SK-N-SH treated with all-trans-retinoic acid at 6 μM for 48 hours (cell line): ENCODE measurements around the gene RHOT2.

Experiments
- ESRRG ChIP-seq: fragments of 250-450 bp; sonication (Bioruptor Pico); IDR thresholded peaks from 2 replicates; pipeline ENCODE4 v1.6.1; 2021; ENCODE audit warnings: mild to moderate bottlenecking
- RARB ChIP-seq: fragments of 250-450 bp; sonication (Bioruptor Pico); IDR thresholded peaks from 2 replicates; pipeline ENCODE4 v1.8.0; 2021; ENCODE audit warnings: mild to moderate bottlenecking, moderate library complexity
- TCF4 ChIP-seq: fragments of 250-450 bp; sonication (Bioruptor Pico); IDR thresholded peaks from 2 replicates; pipeline ENCODE4 v1.8.0; 2021; ENCODE audit warnings: mild to moderate bottlenecking, moderate library complexity, borderline replicate concordance
- ZC3H10 ChIP-seq: fragments of 250-450 bp; sonication (Bioruptor Pico); IDR thresholded peaks from 2 replicates; pipeline ENCODE4 v1.5.1; 2021; ENCODE audit warnings: mild to moderate bottlenecking, moderate library complexity
- ZNF8 ChIP-seq: fragments of 450-650 bp; formaldehyde crosslinking; IDR thresholded peaks from 2 replicates; pipeline ENCODE4 v1.5.0; 2020; ENCODE audit warnings: mild to moderate bottlenecking, moderate library complexity

DNA sequence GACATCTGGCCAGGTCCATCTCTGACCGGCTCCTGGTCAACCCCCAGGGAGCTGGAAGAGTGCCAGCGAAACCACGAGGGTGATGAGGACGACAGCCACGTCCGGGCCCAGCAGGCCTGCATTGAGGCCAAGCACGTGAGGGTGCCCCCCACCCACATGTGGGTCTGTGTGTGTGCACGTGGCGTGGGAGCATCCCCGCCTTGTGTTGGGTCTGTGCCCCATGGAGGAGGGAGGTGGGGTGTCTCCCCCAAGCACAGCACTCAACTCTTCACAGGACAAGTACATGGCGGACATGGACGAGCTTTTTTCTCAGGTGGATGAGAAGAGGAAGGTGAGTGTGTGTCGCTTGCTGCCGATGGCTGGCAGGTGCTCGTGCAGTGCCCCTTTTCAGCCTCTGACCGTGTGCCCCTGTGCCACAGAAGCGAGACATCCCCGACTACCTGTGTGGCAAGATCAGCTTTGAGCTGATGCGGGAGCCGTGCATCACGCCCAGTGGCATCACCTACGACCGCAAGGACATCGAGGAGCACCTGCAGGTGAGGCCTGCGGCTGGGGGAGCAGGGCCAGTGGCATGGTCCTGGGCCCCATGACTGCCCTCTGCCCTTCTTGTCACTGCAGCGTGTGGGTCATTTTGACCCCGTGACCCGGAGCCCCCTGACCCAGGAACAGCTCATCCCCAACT is 14.0 kb downstream of the RHOT2 start:
- TF ChIP-seq RARB (no peak), ZNF8 (no peak), ZC3H10 (no peak), ESRRG (CRISPR knock-in tag) (no peak), TCF4 (CRISPR knock-in tag) (no peak)
